GM13977 (cell line): Measurements from ENCODE around the gene CAVIN2.

ENCODE experiments used
- DNase-seq: peaks from one replicate; pipeline ENCODE4 v3.0.0; 2012; ENCODE audit warnings: low spot score
- in situ Hi-C: fragments of 300-500 bp; cut with MboI; formaldehyde crosslinking; loops from one replicate; pipeline ENCODE4 v1.12.0; 2022; ENCODE audit warnings: low sequenced_read_pairs, low pct_unique_long_range_greater_than_20kb, mixed read lengths, inconsistent platforms; ENCODE audit not compliant: unreplicated experiment
- TF ChIP-seq, protein P1 (sequence below): IDR thresholded peaks from 2 replicates; pipeline ENCODE4 v1.5.1; 2012; ENCODE audit warnings: mild to moderate bottlenecking, control low read depth; ENCODE audit not compliant: insufficient read depth; ENCODE audit errors: extremely low read depth, missing control alignments

Gene CAVIN2

GRCh38 chr2:191853843-191854242 lies 7.0 kb upstream of the CAVIN2 start:
- TF ChIP-seq, protein P1, sequence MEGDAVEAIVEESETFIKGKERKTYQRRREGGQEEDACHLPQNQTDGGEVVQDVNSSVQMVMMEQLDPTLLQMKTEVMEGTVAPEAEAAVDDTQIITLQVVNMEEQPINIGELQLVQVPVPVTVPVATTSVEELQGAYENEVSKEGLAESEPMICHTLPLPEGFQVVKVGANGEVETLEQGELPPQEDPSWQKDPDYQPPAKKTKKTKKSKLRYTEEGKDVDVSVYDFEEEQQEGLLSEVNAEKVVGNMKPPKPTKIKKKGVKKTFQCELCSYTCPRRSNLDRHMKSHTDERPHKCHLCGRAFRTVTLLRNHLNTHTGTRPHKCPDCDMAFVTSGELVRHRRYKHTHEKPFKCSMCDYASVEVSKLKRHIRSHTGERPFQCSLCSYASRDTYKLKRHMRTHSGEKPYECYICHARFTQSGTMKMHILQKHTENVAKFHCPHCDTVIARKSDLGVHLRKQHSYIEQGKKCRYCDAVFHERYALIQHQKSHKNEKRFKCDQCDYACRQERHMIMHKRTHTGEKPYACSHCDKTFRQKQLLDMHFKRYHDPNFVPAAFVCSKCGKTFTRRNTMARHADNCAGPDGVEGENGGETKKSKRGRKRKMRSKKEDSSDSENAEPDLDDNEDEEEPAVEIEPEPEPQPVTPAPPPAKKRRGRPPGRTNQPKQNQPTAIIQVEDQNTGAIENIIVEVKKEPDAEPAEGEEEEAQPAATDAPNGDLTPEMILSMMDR, result no peak
- in situ Hi-C loops, result no loop called here
- no peak for DNase-seq

GRCh38 chr2:191851158-191851557 lies 4.3 kb upstream of the CAVIN2 start:
- TF ChIP-seq, protein P1, result no peak
- in situ Hi-C loops, result no loop called here
- DNase-seq, result no peak

GRCh38 chr2:191848771-191849767 lies 2.2 kb upstream of the CAVIN2 start:
- no peak for DNase-seq
- TF ChIP-seq, protein P1, result no peak
- in situ Hi-C loops, result no loop called here

- DNase-seq, result no peak
- TF ChIP-seq, protein P1, result no peak
- in situ Hi-C loops, result no loop called here
These were observed 876 bp upstream of the CAVIN2 start for GRCh38 chr2:191847764-191848163.

DNA sequence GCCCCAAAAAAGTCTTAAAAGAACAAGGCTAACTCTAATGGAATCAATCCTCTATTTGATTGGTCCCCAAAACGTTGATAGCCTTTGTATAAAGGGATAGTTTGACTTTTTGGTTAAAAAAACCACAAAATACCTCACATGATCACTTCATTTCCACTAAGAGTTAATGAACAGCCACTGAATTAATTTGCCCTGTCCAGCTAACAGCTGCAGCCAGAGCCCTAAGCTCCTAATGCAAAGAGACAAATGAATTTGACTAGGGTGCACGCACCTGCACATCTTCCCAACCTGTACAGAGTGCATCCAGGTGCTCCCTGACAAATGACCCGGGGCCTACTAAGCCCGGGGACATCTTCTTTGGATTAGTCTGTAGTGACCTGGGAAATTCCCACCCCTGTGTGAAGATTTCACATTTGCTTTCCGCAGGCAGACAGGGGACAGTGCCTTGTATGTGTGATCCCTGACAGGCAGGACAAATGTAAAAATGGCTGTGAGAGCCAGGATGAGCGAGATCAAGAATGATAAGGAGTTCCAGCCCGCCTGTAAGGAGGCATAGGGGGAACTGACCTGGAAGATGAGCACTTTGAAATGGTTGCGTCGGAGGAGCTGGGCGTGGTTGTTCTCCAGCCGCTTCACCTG lies 893 bp downstream of the CAVIN2 start:
- in situ Hi-C loops, result no loop called here
- TF ChIP-seq, protein P1, result no peak
- no peak for DNase-seq

DNA sequence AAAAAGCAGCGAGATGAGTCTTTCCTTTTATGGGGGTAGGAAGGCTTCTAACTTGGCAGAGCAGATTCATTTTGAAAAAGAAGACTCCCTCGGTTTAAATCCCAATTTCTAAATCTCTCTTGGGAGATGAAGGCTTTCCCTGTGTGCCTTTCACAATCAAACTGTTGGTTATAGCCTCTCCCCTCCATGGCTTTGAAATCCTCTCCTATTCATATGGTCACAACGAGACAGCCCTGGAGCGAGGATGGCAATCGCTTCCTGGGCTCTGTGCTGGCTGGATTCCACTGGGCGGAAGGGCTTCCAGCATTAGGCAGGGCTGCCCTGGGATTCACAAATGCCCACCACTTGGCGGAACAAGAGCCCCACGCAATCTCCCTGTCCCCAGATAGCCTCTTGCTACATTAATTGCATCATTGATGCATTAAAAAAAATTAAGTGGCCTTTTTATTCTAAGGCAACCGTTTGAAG lies 1.6 kb downstream of the CAVIN2 start:
- DNase-seq, result no peak
- in situ Hi-C loops, result no loop called here
- TF ChIP-seq, protein P1, result no peak
